Heart left ventricle (tissue), 16 donors: Measurements from ENCODE around the gene CNTNAP5. TPM values are rescaled to one million over a fixed set of nuclear protein-coding genes. Genes with fewer than 3 reads are reported as not detected.

Experiments
- ATAC-seq, 4 donors: fragments of 200-7000 bp; cut with Tn5 transposase; one replicate each; pipeline ENCODE4 v1.9.1; 2020 to 2022; ENCODE audit warnings: moderate library complexity in 4 of 4, mild to moderate bottlenecking in 3 of 4, moderate number of reproducible peaks in 1 of 4
- DNase-seq, 5 donors: peaks; one replicate each; pipeline ENCODE4 v3.0.0-alpha.2; 2020
- H3K27ac ChIP-seq, 12 donors: fragments of 200-600 bp; sonication (generic) in 4 of 12; one replicate each; pipeline versions ENCODE4 v1.5.0 to v1.8.0; 2016 to 2022; ENCODE audit warnings: mild to moderate bottlenecking in 2 of 12
- H3K27me3 ChIP-seq, 9 donors: fragments of 200-600 bp; sonication (generic) in 2 of 9; one replicate each; pipeline versions ENCODE4 v1.5.1 to v1.8.0; 2016 to 2022; ENCODE audit warnings: mild to moderate bottlenecking in 3 of 9
- H3K36me3 ChIP-seq, 9 donors: fragments of 200-600 bp; sonication (generic) in 2 of 9; one replicate each; pipeline versions ENCODE4 v1.5.0 to v1.8.0; 2018 to 2022; ENCODE audit warnings: mild to moderate bottlenecking in 2 of 9
- H3K4me1 ChIP-seq, 12 donors: fragments of 200-600 bp; sonication (generic) in 4 of 12; one replicate each; pipeline versions ENCODE4 v1.5.0 to v1.8.0; 2016 to 2022; ENCODE audit warnings: mild to moderate bottlenecking in 3 of 12
- H3K4me3 ChIP-seq, 12 donors: fragments of 200-600 bp; sonication (generic) in 4 of 12; one replicate each; pipeline versions ENCODE4 v1.5.0 to v1.8.0; 2017 to 2022; ENCODE audit warnings: mild to moderate bottlenecking in 9 of 12, moderate library complexity in 4 of 12
- H3K9me3 ChIP-seq, 12 donors: fragments of 200-600 bp; sonication (generic) in 4 of 12; one replicate each; pipeline versions ENCODE4 v1.5.0 to v1.8.0; 2016 to 2022; ENCODE audit warnings: mild to moderate bottlenecking in 1 of 12
- POLR2A ChIP-seq, 2 donors: fragments of 450-650 bp; IDR thresholded peaks; one replicate each; pipeline ENCODE4 v1.6.1; 2017; ENCODE audit warnings: antibody characterized with exemption in 2 of 2, mild to moderate bottlenecking in 2 of 2, moderate library complexity in 2 of 2
- WGBS, 4 donors: extraction: QIAGEN DNeasy Blood & Tissue Kit in 2 of 4; methylation state at CpG; one replicate each; pipeline versions ENCODE4 v1.1.5 to v1.1.7; 2013 to 2018; 5-methylcytosine and 5-hydroxymethylcytosine counted together
- intact Hi-C, 10 donors: fragments of 100-400 bp; cut with DNase I; formaldehyde crosslinking; loops; one replicate each; pipeline versions ENCODE4 v1.11.1 to v1.14.2; 2022
- polyA plus RNA-seq, 2 donors: library from polyadenylated mRNA; stranded (reverse); fragments of 200-250 nt; gene quantifications; one replicate each; pipeline ENCODE4 v1.2.3, GENCODE V29; 2013
- total RNA-seq, 9 donors: library from RNA; depleted of rRNA in 2 of 9; stranded (reverse); fragments of >200 nt in 2 of 9; fragmentation: NEBNext Ultra II Directional in 3 of 9; extraction: Animal tissue kit (Norgen Biotek cat#: 25700) in 3 of 9; gene quantifications; one replicate each; pipeline versions ENCODE4 v1.1.0 to v1.2.4, GENCODE V29; 2016 to 2023
- TF ChIP-seq, protein P1 (sequence below), 12 donors: fragments of 200-600 bp; sonication (generic) in 4 of 12; IDR thresholded peaks; one replicate each; pipeline versions ENCODE4 v1.5.0 to v1.8.0; 2018 to 2022; ENCODE audit warnings: antibody characterized with exemption in 12 of 12, mild to moderate bottlenecking in 5 of 12
- donor health status: ischemic (EF 13 %, LVEDD 7.1; RV severe dilation, severe dysfunction).
- donor health status: healthy with polysubstance abuse.
- donor health status: DM: no; HTN: yes; CAD: no.
- donor health status: DM: no; HTN: no; CAD: no.
- donor health status: ischemic (EF 25% LVEDD 6.9; RV normal size, moderate dysfunction).
- donor health status: ischemic (EF 25% LVEDD 5.7; RV mildly dilated, moderate dysfunction).
- donor health status: healthy.
- donor health status: DM: yes; HTN: yes; CAD: no.
- donor health status: ischemic (EF 35%, LVEDD 5.7; RV mildly dilated, moderate dysfunction).
- donor health status: nonischemic (EF 11% LVEDD 7.7; RV severe dilation, severe dysfunction).
- donor health status: DM: yes; HTN: yes; CAD: no.
- donor health status: PGD.
- donor health status: ischemic (EF 29% LVEDD 5.4; RV normal size, mild dysfunction).
- donor health status: nonischemic (EF 23%, LVEDD 6.1; RV moderate dilation, normal function).

Gene CNTNAP5
- total and polyA plus RNA-seq, 11 donors: not detected

DNA sequence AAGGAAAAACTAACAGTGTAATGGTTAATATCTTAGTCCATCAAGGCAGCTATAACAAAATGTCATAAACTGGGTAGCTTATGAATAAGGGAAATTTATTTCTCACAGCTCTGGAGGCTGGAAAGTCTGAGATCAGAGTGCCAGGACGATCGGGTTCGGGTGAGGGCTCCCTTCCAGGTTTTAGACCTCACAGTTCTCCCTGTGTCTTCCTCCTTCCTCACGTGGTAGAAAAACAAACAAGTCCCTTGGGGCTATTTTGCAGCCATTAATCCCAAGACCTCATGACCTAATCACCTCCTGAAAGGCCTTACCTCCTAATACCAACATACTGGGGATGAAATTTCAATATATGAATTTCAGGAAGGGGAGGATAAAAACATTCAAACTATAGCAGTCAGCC, 455.9 kb downstream of the CNTNAP5 start:
- TF ChIP-seq, protein P1, sequence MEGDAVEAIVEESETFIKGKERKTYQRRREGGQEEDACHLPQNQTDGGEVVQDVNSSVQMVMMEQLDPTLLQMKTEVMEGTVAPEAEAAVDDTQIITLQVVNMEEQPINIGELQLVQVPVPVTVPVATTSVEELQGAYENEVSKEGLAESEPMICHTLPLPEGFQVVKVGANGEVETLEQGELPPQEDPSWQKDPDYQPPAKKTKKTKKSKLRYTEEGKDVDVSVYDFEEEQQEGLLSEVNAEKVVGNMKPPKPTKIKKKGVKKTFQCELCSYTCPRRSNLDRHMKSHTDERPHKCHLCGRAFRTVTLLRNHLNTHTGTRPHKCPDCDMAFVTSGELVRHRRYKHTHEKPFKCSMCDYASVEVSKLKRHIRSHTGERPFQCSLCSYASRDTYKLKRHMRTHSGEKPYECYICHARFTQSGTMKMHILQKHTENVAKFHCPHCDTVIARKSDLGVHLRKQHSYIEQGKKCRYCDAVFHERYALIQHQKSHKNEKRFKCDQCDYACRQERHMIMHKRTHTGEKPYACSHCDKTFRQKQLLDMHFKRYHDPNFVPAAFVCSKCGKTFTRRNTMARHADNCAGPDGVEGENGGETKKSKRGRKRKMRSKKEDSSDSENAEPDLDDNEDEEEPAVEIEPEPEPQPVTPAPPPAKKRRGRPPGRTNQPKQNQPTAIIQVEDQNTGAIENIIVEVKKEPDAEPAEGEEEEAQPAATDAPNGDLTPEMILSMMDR (IDR thresholded peaks at IDR 0.05): no peak
- TF ChIP-seq POLR2A (IDR thresholded peaks at IDR 0.05): no peak
- ATAC-seq (no peak), DNase-seq (no peak)
- intact Hi-C loops: no loop called here
- Histone ChIP-seq H3K36me3 (no peaks in the 10 kb centered on the region), H3K9me3 (no peaks in the 10 kb centered on the region), H3K27me3 (no peaks in the 10 kb centered on the region), H3K27ac (no peak overlapping the region), H3K4me1 (no peaks in the 10 kb centered on the region), H3K4me3 (no peak overlapping the region)
- WGBS, 4 donors: 36 to 51% (median 39%) methylated on average over 4 of the region's 4 CpGs

DNA sequence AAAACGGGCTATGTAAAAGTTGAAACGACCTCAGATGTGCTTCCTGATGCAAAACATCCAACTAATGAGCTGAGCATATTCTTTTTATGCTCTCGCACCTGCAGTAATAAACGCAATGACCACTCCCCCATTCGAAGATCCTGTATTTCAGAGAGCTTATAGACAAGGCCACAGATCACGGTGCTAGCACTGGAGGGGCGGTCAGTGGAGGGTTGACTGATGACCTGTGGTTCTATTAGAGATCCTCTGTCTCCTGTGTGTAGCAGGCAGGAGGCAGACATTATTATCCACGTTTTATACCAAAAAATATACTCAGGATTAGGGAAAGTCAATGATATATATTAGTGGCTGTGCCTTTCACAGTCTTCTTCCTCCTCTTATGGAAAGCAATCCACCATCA, 457.0 kb downstream of the CNTNAP5 start:
- H3K27me3 ChIP-seq: no peaks in the 10 kb centered on the region
- 71 to 76% (median 74%) methylated on average over 8 of the region's 8 CpGs for WGBS, 4 donors
- TF ChIP-seq, protein P1 (IDR thresholded peaks at IDR 0.05): no peak
- TF ChIP-seq POLR2A (IDR thresholded peaks at IDR 0.05): no peak
- intact Hi-C loops: no loop called here
- no peak overlapping the region for H3K4me3 ChIP-seq
- ATAC-seq: no peak
- H3K36me3 ChIP-seq: no peaks in the 10 kb centered on the region
- H3K9me3 ChIP-seq: no peaks in the 10 kb centered on the region
- DNase-seq: no peak
- no peak overlapping the region for H3K27ac ChIP-seq
- no peaks in the 10 kb centered on the region for H3K4me1 ChIP-seq

DNA sequence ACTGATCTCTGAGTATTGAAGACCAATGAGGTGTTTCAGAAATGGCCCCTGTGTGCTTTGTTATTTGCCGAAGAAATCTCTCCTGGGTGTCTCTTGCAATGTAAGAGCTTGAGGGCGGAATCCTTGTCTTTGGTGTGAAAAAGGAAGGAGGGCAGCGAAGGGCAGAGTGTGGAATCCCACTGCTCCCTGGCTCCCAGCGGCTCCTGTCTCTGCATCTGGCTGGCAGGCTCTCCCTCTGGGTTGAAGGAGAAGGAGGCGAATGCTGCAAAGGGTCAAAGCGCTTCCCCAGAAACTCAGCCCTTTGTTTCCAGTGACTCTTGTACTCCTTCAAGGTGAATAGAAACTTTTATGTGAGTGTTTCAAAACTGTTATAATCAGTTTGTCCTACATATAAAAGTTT, 457.5 kb downstream of the CNTNAP5 start:
- H3K4me1 ChIP-seq: no peaks in the 10 kb centered on the region
- no peak overlapping the region for H3K4me3 ChIP-seq
- H3K9me3 ChIP-seq: no peaks in the 10 kb centered on the region
- ATAC-seq (no peak), DNase-seq (no peak)
- H3K36me3 ChIP-seq: no peaks in the 10 kb centered on the region
- intact Hi-C loops: no loop called here
- 74 to 94% (median 82%) methylated on average over 6 of the region's 6 CpGs for WGBS, 4 donors
- H3K27me3 ChIP-seq: no peaks in the 10 kb centered on the region
- no peak overlapping the region for H3K27ac ChIP-seq
- TF ChIP-seq, protein P1 (IDR thresholded peaks at IDR 0.05): no peak
- no peak for TF ChIP-seq POLR2A (IDR thresholded peaks at IDR 0.05)

DNA sequence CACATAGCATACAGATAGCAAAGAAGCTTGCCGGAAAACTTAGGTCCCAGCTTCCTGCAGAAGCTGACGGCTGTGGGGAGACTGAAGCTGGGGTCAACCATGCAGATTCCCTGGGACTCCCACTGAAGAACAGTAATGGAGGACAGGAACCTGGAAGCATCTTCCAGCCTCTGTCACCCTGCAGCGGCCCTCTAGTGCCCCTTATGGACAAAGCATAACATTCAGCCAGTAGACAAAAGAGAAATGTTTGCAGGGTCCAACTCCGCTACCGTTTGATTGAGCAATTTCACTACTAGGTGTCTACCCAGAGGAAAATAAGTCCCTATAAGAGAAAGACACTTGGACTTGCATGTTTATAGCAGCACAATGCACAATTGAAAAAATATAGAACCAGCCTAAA, 460.6 kb downstream of the CNTNAP5 start:
- Histone ChIP-seq H3K27me3 (no peaks in the 10 kb centered on the region), H3K36me3 (no peaks in the 10 kb centered on the region), H3K27ac (no peak overlapping the region), H3K4me1 (no peaks in the 10 kb centered on the region), H3K9me3 (no peaks in the 10 kb centered on the region), H3K4me3 (no peak overlapping the region)
- ATAC-seq (no peak), DNase-seq (no peak)
- WGBS, 4 donors: 90 to 95% (median 91%) methylated on average over 5 of the region's 5 CpGs
- no peak for TF ChIP-seq POLR2A (IDR thresholded peaks at IDR 0.05)
- TF ChIP-seq, protein P1 (IDR thresholded peaks at IDR 0.05): no peak
- intact Hi-C loops: no loop called here
